K562 (cell line): Measurements from ENCODE around the gene BLOC1S4. TPM values are rescaled to one million over a fixed set of nuclear protein-coding genes. Genes with fewer than 3 reads are reported as not detected.

Experiments
- ARID1B ChIP-seq: fragments of 450-650 bp; IDR thresholded peaks from 2 replicates; pipeline ENCODE4 v1.6.1; 2016; ENCODE audit warnings: antibody characterized with exemption, mild to moderate bottlenecking, inconsistent platforms
- CREM ChIP-seq: IDR thresholded peaks from 2 replicates; pipeline ENCODE4 v1.6.1; 2014; ENCODE audit warnings: antibody characterized with exemption, low read depth
- GATAD2B ChIP-seq: fragments of 450-650 bp; IDR thresholded peaks from 2 replicates; pipeline ENCODE4 v1.6.1; 2017; ENCODE audit warnings: mild to moderate bottlenecking, borderline replicate concordance
- KAT2B ChIP-seq: IDR thresholded peaks from one replicate; pipeline ENCODE4 v1.6.1; 2012; ENCODE audit warnings: low read depth, mild to moderate bottlenecking, control low read depth, inconsistent platforms, low read length, moderate library complexity
- L3MBTL2 ChIP-seq: fragments of 450-650 bp; IDR thresholded peaks from 2 replicates; pipeline ENCODE4 v1.6.1; 2016; ENCODE audit warnings: mild to moderate bottlenecking, moderate library complexity
- PHF8 ChIP-seq: fragments of 200-600 bp; sonication (generic); IDR thresholded peaks from 2 replicates; pipeline ENCODE4 v1.6.1; 2012; ENCODE audit warnings: mixed run types, mild to moderate bottlenecking, inconsistent platforms, low read length, moderate library complexity, borderline replicate concordance
- RBBP5 ChIP-seq: fragments of 200-600 bp; sonication (generic); IDR thresholded peaks from 2 replicates; pipeline ENCODE4 v1.6.1; 2012; ENCODE audit warnings: borderline replicate concordance, mild to moderate bottlenecking, low read length, control low read depth, inconsistent platforms; ENCODE audit not compliant: insufficient read depth, poor library complexity, severe bottlenecking
- RBFOX2 ChIP-seq: fragments of 200-400 bp; formaldehyde crosslinking; IDR thresholded peaks from 2 replicates; pipeline ENCODE4 v1.6.1; 2017; ENCODE audit warnings: low read depth, mild to moderate bottlenecking, low read length, moderate library complexity
- SOX6 ChIP-seq: fragments of 450-650 bp; IDR thresholded peaks from 2 replicates; pipeline ENCODE4 v1.6.1; 2014; ENCODE audit warnings: mild to moderate bottlenecking
- ZNF668 ChIP-seq: fragments of 250-450 bp; sonication (Bioruptor Pico); IDR thresholded peaks from 2 replicates; pipeline ENCODE4 v1.8.0; 2022; ENCODE audit warnings: mild to moderate bottlenecking, inconsistent platforms
- polyA plus RNA-seq, 8 experiments: library from polyadenylated mRNA; depleted of rRNA in 4 of 8; stranded (reverse) in 5 of 8; unstranded in 3 of 8; fragments of >200 nt; fragmentation: Nextera tagmentation in 2 of 8; fragmentation: Illumina TruSeq in 1 of 8; extraction: Ambion mirVana in 2 of 8; extraction: Trizol in 1 of 8; gene quantifications; 2 replicates each; pipeline versions ENCODE4 v1.2.1 to v1.2.3, GENCODE V29; 2011 to 2014; ENCODE audit warnings: inconsistent platforms in 1 of 8, missing spikeins in 1 of 8
- total RNA-seq, 7 experiments: library from RNA; depleted of rRNA in 6 of 7; stranded (reverse); fragments of >200 nt in 6 of 7; fragmentation: Illumina TruSeq in 2 of 7; extraction: Trizol in 2 of 7; gene quantifications; 2 replicates each; pipeline versions ENCODE4 v1.2.1 to v1.2.3, GENCODE V29; 2011 to 2021; ENCODE audit warnings: low replicate concordance in 1 of 7
- TF ChIP-seq, protein P1 (sequence below): fragments of 150-350 bp; conservative IDR thresholded peaks from 2 replicates; pipeline ENCODE4 v1.6.1; 2014; ENCODE audit warnings: low read length
- TF ChIP-seq, protein P2 (sequence below): fragments of 250-450 bp; sonication (Bioruptor Pico); IDR thresholded peaks from 2 replicates; pipeline ENCODE4 v1.5.0; 2020; ENCODE audit warnings: mild to moderate bottlenecking
- TF ChIP-seq, protein P3 (sequence below): fragments of 450-650 bp; conservative IDR thresholded peaks from 2 replicates; pipeline ENCODE4 v1.6.1; 2016; ENCODE audit warnings: missing genetic modification characterization, low read depth, mild to moderate bottlenecking, missing compliant biosample characterization, moderate library complexity
- TF ChIP-seq, protein P4 (sequence below): sonication (generic); formaldehyde crosslinking; IDR thresholded peaks from 2 replicates; pipeline ENCODE4 v1.8.0; 2022; ENCODE audit warnings: missing genetic modification reagents, mild to moderate bottlenecking, borderline replicate concordance
- TF ChIP-seq, protein P5 (sequence below): fragments of 450-650 bp; IDR thresholded peaks from 2 replicates; pipeline ENCODE4 v1.6.1; 2014; ENCODE audit warnings: low read depth, mild to moderate bottlenecking, moderate library complexity, borderline replicate concordance
- TF ChIP-seq, protein P6 (sequence below): sonication (generic); formaldehyde crosslinking; IDR thresholded peaks from 2 replicates; pipeline ENCODE4 v1.8.1; 2022; ENCODE audit warnings: missing genetic modification reagents
- TF ChIP-seq, protein P7 (sequence below): fragments of 250-450 bp; sonication (Bioruptor Pico); IDR thresholded peaks from 2 replicates; pipeline ENCODE4 v1.5.0; 2021

The BLOC1S4 gene
- total and polyA plus RNA-seq, 9 of the 15 experiments (the other 6 are each of a cell fraction or from before 2014, with no cell fraction given), result 3.1 to 31.6 (median 11.2) TPM

DNA sequence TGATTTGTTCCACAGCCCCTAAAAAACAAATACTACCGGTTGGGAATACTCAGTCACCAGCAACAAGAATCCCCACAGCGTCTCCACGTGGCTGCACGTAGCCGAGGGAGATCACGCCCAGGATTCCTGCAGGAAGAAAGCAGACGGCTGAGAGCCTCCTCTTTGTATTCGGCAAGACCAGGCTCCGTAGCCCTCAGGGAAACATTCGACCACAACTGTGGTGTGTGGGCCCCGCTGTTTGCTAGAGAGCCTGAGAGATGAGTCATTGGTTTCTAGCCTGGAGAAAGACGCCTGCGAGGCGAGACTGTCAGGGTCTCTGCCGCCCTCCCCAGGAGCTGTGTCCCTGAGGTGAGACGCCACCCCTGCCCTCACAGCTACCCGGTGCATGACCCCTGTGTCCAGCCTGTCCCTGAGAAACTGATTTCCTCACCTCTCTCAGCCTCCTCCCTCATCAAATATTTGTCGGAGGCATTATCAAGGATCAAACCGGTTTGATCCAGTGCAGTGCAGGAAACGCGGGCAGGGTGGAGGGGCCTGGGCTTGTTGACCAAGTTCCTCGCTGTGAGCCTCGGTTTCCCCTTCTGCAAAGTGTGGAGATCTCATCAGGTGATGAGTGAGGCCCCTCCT is 27.0 kb upstream of the BLOC1S4 start (continued):
- TF ChIP-seq, protein P1, sequence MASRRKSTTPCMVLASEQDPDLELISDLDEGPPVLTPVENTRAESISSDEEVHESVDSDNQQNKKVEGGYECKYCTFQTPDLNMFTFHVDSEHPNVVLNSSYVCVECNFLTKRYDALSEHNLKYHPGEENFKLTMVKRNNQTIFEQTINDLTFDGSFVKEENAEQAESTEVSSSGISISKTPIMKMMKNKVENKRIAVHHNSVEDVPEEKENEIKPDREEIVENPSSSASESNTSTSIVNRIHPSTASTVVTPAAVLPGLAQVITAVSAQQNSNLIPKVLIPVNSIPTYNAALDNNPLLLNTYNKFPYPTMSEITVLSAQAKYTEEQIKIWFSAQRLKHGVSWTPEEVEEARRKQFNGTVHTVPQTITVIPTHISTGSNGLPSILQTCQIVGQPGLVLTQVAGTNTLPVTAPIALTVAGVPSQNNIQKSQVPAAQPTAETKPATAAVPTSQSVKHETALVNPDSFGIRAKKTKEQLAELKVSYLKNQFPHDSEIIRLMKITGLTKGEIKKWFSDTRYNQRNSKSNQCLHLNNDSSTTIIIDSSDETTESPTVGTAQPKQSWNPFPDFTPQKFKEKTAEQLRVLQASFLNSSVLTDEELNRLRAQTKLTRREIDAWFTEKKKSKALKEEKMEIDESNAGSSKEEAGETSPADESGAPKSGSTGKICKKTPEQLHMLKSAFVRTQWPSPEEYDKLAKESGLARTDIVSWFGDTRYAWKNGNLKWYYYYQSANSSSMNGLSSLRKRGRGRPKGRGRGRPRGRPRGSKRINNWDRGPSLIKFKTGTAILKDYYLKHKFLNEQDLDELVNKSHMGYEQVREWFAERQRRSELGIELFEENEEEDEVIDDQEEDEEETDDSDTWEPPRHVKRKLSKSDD, result no peak
- peak; percentile 21; the same call in 1 of the 2 replicates for TF ChIP-seq SOX6
- TF ChIP-seq, protein P2, sequence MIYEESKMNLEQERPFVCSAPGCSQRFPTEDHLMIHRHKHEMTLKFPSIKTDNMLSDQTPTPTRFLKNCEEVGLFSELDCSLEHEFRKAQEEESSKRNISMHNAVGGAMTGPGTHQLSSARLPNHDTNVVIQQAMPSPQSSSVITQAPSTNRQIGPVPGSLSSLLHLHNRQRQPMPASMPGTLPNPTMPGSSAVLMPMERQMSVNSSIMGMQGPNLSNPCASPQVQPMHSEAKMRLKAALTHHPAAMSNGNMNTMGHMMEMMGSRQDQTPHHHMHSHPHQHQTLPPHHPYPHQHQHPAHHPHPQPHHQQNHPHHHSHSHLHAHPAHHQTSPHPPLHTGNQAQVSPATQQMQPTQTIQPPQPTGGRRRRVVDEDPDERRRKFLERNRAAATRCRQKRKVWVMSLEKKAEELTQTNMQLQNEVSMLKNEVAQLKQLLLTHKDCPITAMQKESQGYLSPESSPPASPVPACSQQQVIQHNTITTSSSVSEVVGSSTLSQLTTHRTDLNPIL (CRISPR knock-in tag), result no peak
- TF ChIP-seq CREM, result peak; percentile 14; the same call in 1 of the 2 replicates
- peak; percentile 69 for TF ChIP-seq RBFOX2
- peak; percentile 68 for TF ChIP-seq ARID1B
- TF ChIP-seq, protein P3, sequence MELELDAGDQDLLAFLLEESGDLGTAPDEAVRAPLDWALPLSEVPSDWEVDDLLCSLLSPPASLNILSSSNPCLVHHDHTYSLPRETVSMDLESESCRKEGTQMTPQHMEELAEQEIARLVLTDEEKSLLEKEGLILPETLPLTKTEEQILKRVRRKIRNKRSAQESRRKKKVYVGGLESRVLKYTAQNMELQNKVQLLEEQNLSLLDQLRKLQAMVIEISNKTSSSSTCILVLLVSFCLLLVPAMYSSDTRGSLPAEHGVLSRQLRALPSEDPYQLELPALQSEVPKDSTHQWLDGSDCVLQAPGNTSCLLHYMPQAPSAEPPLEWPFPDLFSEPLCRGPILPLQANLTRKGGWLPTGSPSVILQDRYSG (tag), result peak; percentile 45; the same call in 1 of the 2 replicates
- TF ChIP-seq, protein P4, sequence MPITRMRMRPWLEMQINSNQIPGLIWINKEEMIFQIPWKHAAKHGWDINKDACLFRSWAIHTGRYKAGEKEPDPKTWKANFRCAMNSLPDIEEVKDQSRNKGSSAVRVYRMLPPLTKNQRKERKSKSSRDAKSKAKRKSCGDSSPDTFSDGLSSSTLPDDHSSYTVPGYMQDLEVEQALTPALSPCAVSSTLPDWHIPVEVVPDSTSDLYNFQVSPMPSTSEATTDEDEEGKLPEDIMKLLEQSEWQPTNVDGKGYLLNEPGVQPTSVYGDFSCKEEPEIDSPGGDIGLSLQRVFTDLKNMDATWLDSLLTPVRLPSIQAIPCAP (CRISPR knock-in tag), result 0 out of 2 replicates have a peak, but pooled peaks have one; percentile 33
- TF ChIP-seq PHF8, result peak; percentile 28; the same call in 1 of the 2 replicates
- TF ChIP-seq, protein P5, sequence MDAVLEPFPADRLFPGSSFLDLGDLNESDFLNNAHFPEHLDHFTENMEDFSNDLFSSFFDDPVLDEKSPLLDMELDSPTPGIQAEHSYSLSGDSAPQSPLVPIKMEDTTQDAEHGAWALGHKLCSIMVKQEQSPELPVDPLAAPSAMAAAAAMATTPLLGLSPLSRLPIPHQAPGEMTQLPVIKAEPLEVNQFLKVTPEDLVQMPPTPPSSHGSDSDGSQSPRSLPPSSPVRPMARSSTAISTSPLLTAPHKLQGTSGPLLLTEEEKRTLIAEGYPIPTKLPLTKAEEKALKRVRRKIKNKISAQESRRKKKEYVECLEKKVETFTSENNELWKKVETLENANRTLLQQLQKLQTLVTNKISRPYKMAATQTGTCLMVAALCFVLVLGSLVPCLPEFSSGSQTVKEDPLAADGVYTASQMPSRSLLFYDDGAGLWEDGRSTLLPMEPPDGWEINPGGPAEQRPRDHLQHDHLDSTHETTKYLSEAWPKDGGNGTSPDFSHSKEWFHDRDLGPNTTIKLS, result peak; percentile 68; the same call in 1 of the 2 replicates
- peak; percentile 74 for TF ChIP-seq RBBP5
- TF ChIP-seq, protein P6, sequence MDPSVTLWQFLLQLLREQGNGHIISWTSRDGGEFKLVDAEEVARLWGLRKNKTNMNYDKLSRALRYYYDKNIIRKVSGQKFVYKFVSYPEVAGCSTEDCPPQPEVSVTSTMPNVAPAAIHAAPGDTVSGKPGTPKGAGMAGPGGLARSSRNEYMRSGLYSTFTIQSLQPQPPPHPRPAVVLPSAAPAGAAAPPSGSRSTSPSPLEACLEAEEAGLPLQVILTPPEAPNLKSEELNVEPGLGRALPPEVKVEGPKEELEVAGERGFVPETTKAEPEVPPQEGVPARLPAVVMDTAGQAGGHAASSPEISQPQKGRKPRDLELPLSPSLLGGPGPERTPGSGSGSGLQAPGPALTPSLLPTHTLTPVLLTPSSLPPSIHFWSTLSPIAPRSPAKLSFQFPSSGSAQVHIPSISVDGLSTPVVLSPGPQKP (CRISPR knock-in tag), result no peak
- TF ChIP-seq GATAD2B, result no peak; the same call in 1 of the 2 replicates
- 0 out of 2 replicates have a peak, but pooled peaks have one; percentile 39 for TF ChIP-seq ZNF668 (CRISPR knock-in tag)
- TF ChIP-seq, protein P7, sequence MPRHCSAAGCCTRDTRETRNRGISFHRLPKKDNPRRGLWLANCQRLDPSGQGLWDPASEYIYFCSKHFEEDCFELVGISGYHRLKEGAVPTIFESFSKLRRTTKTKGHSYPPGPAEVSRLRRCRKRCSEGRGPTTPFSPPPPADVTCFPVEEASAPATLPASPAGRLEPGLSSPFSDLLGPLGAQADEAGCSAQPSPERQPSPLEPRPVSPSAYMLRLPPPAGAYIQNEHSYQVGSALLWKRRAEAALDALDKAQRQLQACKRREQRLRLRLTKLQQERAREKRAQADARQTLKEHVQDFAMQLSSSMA, result peak; percentile 63; the same call in 1 of the 2 replicates
- TF ChIP-seq L3MBTL2, result peak; percentile 96
- TF ChIP-seq KAT2B, result no peak
